SK-N-SH treated with all-trans-retinoic acid at 6 μM for 48 hours (cell line): ENCODE measurements around the gene CNP.
"Not testable (repeated sequence)": the region's sequence is repeated elsewhere in the genome, so short reads cannot be mapped to it uniquely, and the experiment has no call there.

ENCODE experiments used
- BACH2 ChIP-seq: fragments of 250-450 bp; sonication (Bioruptor Pico); IDR thresholded peaks from 2 replicates; pipeline ENCODE4 v1.9.0; 2021; ENCODE audit warnings: mild to moderate bottlenecking, borderline replicate concordance
- CREB5 ChIP-seq: fragments of 250-450 bp; sonication (Bioruptor Pico); IDR thresholded peaks from 2 replicates; pipeline ENCODE4 v1.5.1; 2020; ENCODE audit warnings: low read depth, mild to moderate bottlenecking, moderate library complexity
- CSDC2 ChIP-seq: fragments of 250-450 bp; sonication (Bioruptor Pico); IDR thresholded peaks from 2 replicates; pipeline ENCODE4 v1.5.0; 2020; ENCODE audit warnings: mild to moderate bottlenecking, moderate library complexity
- OSR1 ChIP-seq: fragments of 250-450 bp; sonication (Bioruptor Pico); IDR thresholded peaks from 2 replicates; pipeline ENCODE4 v1.8.0; 2022; ENCODE audit warnings: moderate library complexity, mild to moderate bottlenecking, inconsistent platforms
- PPARA ChIP-seq: fragments of 250-450 bp; sonication (Bioruptor Pico); IDR thresholded peaks from 2 replicates; pipeline ENCODE4 v1.5.0; 2020; ENCODE audit warnings: mild to moderate bottlenecking, borderline replicate concordance
- RARB ChIP-seq: fragments of 250-450 bp; sonication (Bioruptor Pico); IDR thresholded peaks from 2 replicates; pipeline ENCODE4 v1.8.0; 2021; ENCODE audit warnings: mild to moderate bottlenecking, moderate library complexity
- TCF4 ChIP-seq: fragments of 250-450 bp; sonication (Bioruptor Pico); IDR thresholded peaks from 2 replicates; pipeline ENCODE4 v1.8.0; 2021; ENCODE audit warnings: mild to moderate bottlenecking, moderate library complexity, borderline replicate concordance
- ZC3H10 ChIP-seq: fragments of 250-450 bp; sonication (Bioruptor Pico); IDR thresholded peaks from 2 replicates; pipeline ENCODE4 v1.5.1; 2021; ENCODE audit warnings: mild to moderate bottlenecking, moderate library complexity
- ZFP3 ChIP-seq: fragments of 250-450 bp; sonication (Bioruptor Pico); IDR thresholded peaks from 2 replicates; pipeline ENCODE4 v1.5.0; 2020; ENCODE audit warnings: mild to moderate bottlenecking, moderate library complexity
- ZFP30 ChIP-seq: fragments of 450-650 bp; formaldehyde crosslinking; IDR thresholded peaks from 2 replicates; pipeline ENCODE4 v1.5.0; 2022; ENCODE audit warnings: mild to moderate bottlenecking, moderate library complexity
- ZNF565 ChIP-seq: fragments of 450-650 bp; formaldehyde crosslinking; conservative IDR thresholded peaks from 2 replicates; pipeline ENCODE4 v1.5.0; 2020; ENCODE audit warnings: low read depth, mild to moderate bottlenecking, moderate library complexity
- TF ChIP-seq, protein P1 (sequence below): fragments of 250-450 bp; sonication (Bioruptor Pico); IDR thresholded peaks from 2 replicates; pipeline ENCODE4 v1.8.0; 2021; ENCODE audit warnings: low read depth, mild to moderate bottlenecking, moderate library complexity, borderline replicate concordance
- TF ChIP-seq, protein P2 (sequence below): fragments of 250-450 bp; sonication (Bioruptor Pico); IDR thresholded peaks from 2 replicates; pipeline ENCODE4 v1.8.0; 2020; ENCODE audit warnings: mild to moderate bottlenecking, moderate library complexity, borderline replicate concordance

DNA sequence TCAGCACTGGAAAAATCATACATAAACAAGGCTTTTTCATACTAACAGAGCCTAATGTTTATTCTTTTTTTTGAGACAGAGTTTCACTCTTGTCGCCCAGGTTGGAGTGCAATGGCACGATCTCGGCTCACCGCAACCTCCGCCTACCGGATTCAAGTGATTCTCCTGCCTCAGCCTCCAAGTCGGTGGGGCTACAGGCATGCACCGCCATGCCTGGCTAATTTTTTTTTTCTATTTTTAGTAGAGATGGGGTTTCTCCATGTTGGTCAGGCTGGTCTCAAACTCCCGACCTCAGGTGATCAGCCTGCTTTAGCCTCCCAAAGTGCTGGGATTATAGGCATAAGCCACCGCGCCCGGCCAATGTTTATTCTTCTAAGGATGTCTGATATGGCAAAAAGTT is 47.1 kb downstream of the CNP start:
- not testable (repeated sequence) for TF ChIP-seq OSR1 (CRISPR knock-in tag); ZFP30 (CRISPR knock-in tag); RARB; PPARA; CREB5 (CRISPR knock-in tag); ZFP3; CSDC2 (CRISPR knock-in tag); BACH2 (CRISPR knock-in tag); TCF4 (CRISPR knock-in tag); ZNF565; ZC3H10
- TF ChIP-seq, protein P1, sequence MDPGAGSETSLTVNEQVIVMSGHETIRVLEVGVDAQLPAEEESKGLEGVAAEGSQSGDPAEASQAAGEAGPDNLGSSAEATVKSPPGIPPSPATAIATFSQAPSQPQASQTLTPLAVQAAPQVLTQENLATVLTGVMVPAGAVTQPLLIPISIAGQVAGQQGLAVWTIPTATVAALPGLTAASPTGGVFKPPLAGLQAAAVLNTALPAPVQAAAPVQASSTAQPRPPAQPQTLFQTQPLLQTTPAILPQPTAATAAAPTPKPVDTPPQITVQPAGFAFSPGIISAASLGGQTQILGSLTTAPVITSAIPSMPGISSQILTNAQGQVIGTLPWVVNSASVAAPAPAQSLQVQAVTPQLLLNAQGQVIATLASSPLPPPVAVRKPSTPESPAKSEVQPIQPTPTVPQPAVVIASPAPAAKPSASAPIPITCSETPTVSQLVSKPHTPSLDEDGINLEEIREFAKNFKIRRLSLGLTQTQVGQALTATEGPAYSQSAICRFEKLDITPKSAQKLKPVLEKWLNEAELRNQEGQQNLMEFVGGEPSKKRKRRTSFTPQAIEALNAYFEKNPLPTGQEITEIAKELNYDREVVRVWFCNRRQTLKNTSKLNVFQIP = not testable (repeated sequence)
- TF ChIP-seq, protein P2, sequence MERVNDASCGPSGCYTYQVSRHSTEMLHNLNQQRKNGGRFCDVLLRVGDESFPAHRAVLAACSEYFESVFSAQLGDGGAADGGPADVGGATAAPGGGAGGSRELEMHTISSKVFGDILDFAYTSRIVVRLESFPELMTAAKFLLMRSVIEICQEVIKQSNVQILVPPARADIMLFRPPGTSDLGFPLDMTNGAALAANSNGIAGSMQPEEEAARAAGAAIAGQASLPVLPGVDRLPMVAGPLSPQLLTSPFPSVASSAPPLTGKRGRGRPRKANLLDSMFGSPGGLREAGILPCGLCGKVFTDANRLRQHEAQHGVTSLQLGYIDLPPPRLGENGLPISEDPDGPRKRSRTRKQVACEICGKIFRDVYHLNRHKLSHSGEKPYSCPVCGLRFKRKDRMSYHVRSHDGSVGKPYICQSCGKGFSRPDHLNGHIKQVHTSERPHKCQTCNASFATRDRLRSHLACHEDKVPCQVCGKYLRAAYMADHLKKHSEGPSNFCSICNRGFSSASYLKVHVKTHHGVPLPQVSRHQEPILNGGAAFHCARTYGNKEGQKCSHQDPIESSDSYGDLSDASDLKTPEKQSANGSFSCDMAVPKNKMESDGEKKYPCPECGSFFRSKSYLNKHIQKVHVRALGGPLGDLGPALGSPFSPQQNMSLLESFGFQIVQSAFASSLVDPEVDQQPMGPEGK (CRISPR knock-in tag) = not testable (repeated sequence)
